GM18508 (cell line): ENCODE measurements around the gene PEX5L.
"Not testable (repeated sequence)": the region's sequence is repeated elsewhere in the genome, so short reads cannot be mapped to it uniquely, and the experiment has no call there.

Source experiments
- ATAC-seq: cut with Tn5 transposase; IDR thresholded peaks from one replicate; pipeline ENCODE4 v1.9.1; 2021; ENCODE audit warnings: moderate number of reproducible peaks; ENCODE audit not compliant: insufficient read depth, unreplicated experiment

The PEX5L gene

GRCh38 chr3:179797192-179797591 is 239.5 kb downstream of the PEX5L start:
- no peak for ATAC-seq

- no peak for ATAC-seq
Measured at GRCh38 chr3:179796421-179796820, 240.3 kb downstream of the PEX5L start.

GRCh38 chr3:179794355-179794754 is 242.4 kb downstream of the PEX5L start:
- no peak for ATAC-seq

- no peak for ATAC-seq
Measured at GRCh38 chr3:179791793-179792192, 244.9 kb downstream of the PEX5L start.

GRCh38 chr3:179788996-179789395 is 247.7 kb downstream of the PEX5L start:
- no peak for ATAC-seq

- not testable (repeated sequence) for ATAC-seq
Measured at GRCh38 chr3:179782841-179783240, 253.9 kb downstream of the PEX5L start.

GRCh38 chr3:179775416-179776122 is 261.2 kb downstream of the PEX5L start:
- no peak for ATAC-seq

- no peak for ATAC-seq
Measured at GRCh38 chr3:179772297-179772696, 264.4 kb downstream of the PEX5L start.

- ATAC-seq, result no peak
Measured at GRCh38 chr3:179771797-179772196, 264.9 kb downstream of the PEX5L start.

GRCh38 chr3:179769411-179770247 is 267.1 kb downstream of the PEX5L start:
- ATAC-seq, result no peak

- ATAC-seq, result no peak
Measured at GRCh38 chr3:179768080-179768479, 268.7 kb downstream of the PEX5L start.

GRCh38 chr3:179766416-179767133 is 270.2 kb downstream of the PEX5L start:
- no peak for ATAC-seq

GRCh38 chr3:179765396-179765795 is 271.3 kb downstream of the PEX5L start:
- ATAC-seq, result no peak

- ATAC-seq, result no peak
Measured at GRCh38 chr3:179760944-179761343, 275.8 kb downstream of the PEX5L start.

- ATAC-seq, result no peak
Measured at GRCh38 chr3:179750720-179751328, 285.9 kb downstream of the PEX5L start.

GRCh38 chr3:179745716-179746115 is 291.0 kb downstream of the PEX5L start:
- no peak for ATAC-seq

GRCh38 chr3:179745079-179745478 is 291.7 kb downstream of the PEX5L start:
- no peak for ATAC-seq
